GM03348 (cell line): ENCODE data around the gene TTC16.
A peak's percentile ranks its signal among the peaks of the same experiment; 100 is the strongest.
"Not testable (repeated sequence)": the region's sequence is repeated elsewhere in the genome, so short reads cannot be mapped to it uniquely, and the experiment has no call there.

Experiments used
- DNase-seq: peaks from one replicate; pipeline ENCODE4 v3.0.0; 2012; ENCODE audit warnings: low spot score

TTC16 gene

GRCh38 chr9:127769101-127769500 is 53.2 kb downstream of the TTC16 start:
- no peak for DNase-seq

GRCh38 chr9:127769929-127770582 is 54.2 kb downstream of the TTC16 start:
- DNase-seq: no peak

GRCh38 chr9:127770583-127770904 is 54.7 kb downstream of the TTC16 start:
- no peak for DNase-seq

GRCh38 chr9:127770905-127771569 is 55.2 kb downstream of the TTC16 start:
- DNase-seq: peak; percentile 97

- DNase-seq: no peak
These were observed 55.8 kb downstream of the TTC16 start for GRCh38 chr9:127771570-127772189.

GRCh38 chr9:127772603-127773002 is 56.7 kb downstream of the TTC16 start:
- no peak for DNase-seq

- DNase-seq: no peak
These were observed 57.4 kb downstream of the TTC16 start for GRCh38 chr9:127773272-127773671.

- no peak for DNase-seq
These were observed 58.1 kb downstream of the TTC16 start for GRCh38 chr9:127773981-127774380.

- no peak for DNase-seq
These were observed 60.5 kb downstream of the TTC16 start for GRCh38 chr9:127776195-127776923.

GRCh38 chr9:127776924-127777289 is 61.0 kb downstream of the TTC16 start:
- DNase-seq: no peak

- DNase-seq: no peak
These were observed 61.6 kb downstream of the TTC16 start for GRCh38 chr9:127777368-127777980.

GRCh38 chr9:127778280-127779135 is 62.6 kb downstream of the TTC16 start, which contains the start of gene SH2D3C:
Gene SH2D3C, minus strand, starts transcription at chr9:127778666. Its CDS starts 39 bp downstream, at chr9:127778627.
- DNase-seq: no peak

- DNase-seq: no peak
These were observed 63.5 kb downstream of the TTC16 start for GRCh38 chr9:127779136-127779981.

- no peak for DNase-seq
These were observed 64.4 kb downstream of the TTC16 start for GRCh38 chr9:127780126-127780885.

- not testable (repeated sequence) for DNase-seq
These were observed 65.0 kb downstream of the TTC16 start for GRCh38 chr9:127780909-127781308.
